ENCODE results near the gene MBD4. TPM values are rescaled to one million over a fixed set of nuclear protein-coding genes. Genes with fewer than 3 reads are reported as not detected.

The MBD4 gene
- total RNA-seq, 4 donors from 2014 or later: 11.4 to 38.6 (median 18.8) TPM

- no peak overlapping the region for H3K4me3 ChIP-seq
- H3K36me3 ChIP-seq: no peaks in the 10 kb centered on the region
- 75 to 79% methylated on average over 2 to 4 of the region's 5 CpGs for WGBS, 2 donors (ENCODE audit: low coverage in 1 of 2)
- H3K4me1 ChIP-seq: peaks cover 0 to 7% (median 0%) of the 10 kb centered on the region in 3 donors
- no peak overlapping the region for H3K27ac ChIP-seq
- no peaks in the 10 kb centered on the region for H3K9me3 ChIP-seq
- no peaks in the 10 kb centered on the region for H3K27me3 ChIP-seq
- TF ChIP-seq CTCF (IDR thresholded peaks at IDR 0.05) (no peak), POLR2A (IDR thresholded peaks at IDR 0.05) (no peak), EP300 (IDR thresholded peaks at IDR 0.05) (no peak)
- ATAC-seq: no peak
Measured at GRCh38 chr3:129404610-129405009, 35.1 kb downstream of the MBD4 start.

GRCh38 chr3:129404130-129404529 lies 35.6 kb downstream of the MBD4 start:
- no peak overlapping the region for H3K4me3 ChIP-seq
- no peak for ATAC-seq
- no peak for TF ChIP-seq POLR2AphosphoS5 (IDR thresholded peaks at IDR 0.05)
- TF ChIP-seq CTCF (IDR thresholded peaks at IDR 0.05): no peak
- no peak for TF ChIP-seq POLR2A (IDR thresholded peaks at IDR 0.05)
- TF ChIP-seq EP300 (IDR thresholded peaks at IDR 0.05): no peak

GRCh38 chr3:129403450-129403849 lies 36.3 kb downstream of the MBD4 start:
- no CpG with 5 or more reads among the region's 7 CpGs for WGBS, 2 donors (ENCODE audit: low coverage in 1 of 2)
- H3K4me3 ChIP-seq: no peak overlapping the region
- no peaks in the 10 kb centered on the region for H3K36me3 ChIP-seq
- H3K27ac ChIP-seq: no peak overlapping the region
- no peaks in the 10 kb centered on the region for H3K9me3 ChIP-seq
- TF ChIP-seq POLR2AphosphoS5 (IDR thresholded peaks at IDR 0.05): no peak
- TF ChIP-seq EP300 (IDR thresholded peaks at IDR 0.05): no peak
- no peak for ATAC-seq
- peaks cover 0 to 11% (median under 1%) of the 10 kb centered on the region in 3 donors for H3K4me1 ChIP-seq
- H3K27me3 ChIP-seq: no peaks in the 10 kb centered on the region

More at GRCh38 chr3:129404130-129404529, 35.6 kb downstream of the MBD4 start:
- Histone ChIP-seq H3K4me1 (peaks cover 0 to 7% (median 0%) of the 10 kb centered on the region in 3 donors), H3K36me3 (no peaks in the 10 kb centered on the region), H3K27me3 (no peaks in the 10 kb centered on the region), H3K27ac (no peak overlapping the region), H3K9me3 (no peaks in the 10 kb centered on the region)
- 78 to 81% methylated on average over 3 to 7 of the region's 8 CpGs for WGBS, 2 donors (ENCODE audit: low coverage in 1 of 2)

GRCh38 chr3:129402616-129403015 lies 37.1 kb downstream of the MBD4 start:
- no peak for ATAC-seq
- H3K9me3 ChIP-seq: no peaks in the 10 kb centered on the region
- no peaks in the 10 kb centered on the region for H3K27me3 ChIP-seq
- H3K4me1 ChIP-seq: peaks cover 0 to 19% (median 7%) of the 10 kb centered on the region in 3 donors
- no peak overlapping the region for H3K27ac ChIP-seq
- WGBS, 2 donors (ENCODE audit: low coverage in 1 of 2): 100% methylated on average over 1 of the region's 4 CpGs; no CpG with 5 or more reads in 1 of the 2 donors
- TF ChIP-seq POLR2AphosphoS5 (IDR thresholded peaks at IDR 0.05) (no peak), EP300 (IDR thresholded peaks at IDR 0.05) (no peak), POLR2A (IDR thresholded peaks at IDR 0.05) (no peak), CTCF (IDR thresholded peaks at IDR 0.05) (no peak)
- H3K4me3 ChIP-seq: no peak overlapping the region
- H3K36me3 ChIP-seq: no peaks in the 10 kb centered on the region

- TF ChIP-seq EP300 (IDR thresholded peaks at IDR 0.05) (no peak), POLR2AphosphoS5 (IDR thresholded peaks at IDR 0.05) (no peak), CTCF (IDR thresholded peaks at IDR 0.05) (no peak), POLR2A (IDR thresholded peaks at IDR 0.05) (no peak)
- Histone ChIP-seq H3K36me3 (no peaks in the 10 kb centered on the region), H3K4me1 (peaks cover 0 to 23% (median 7%) of the 10 kb centered on the region in 3 donors), H3K27me3 (no peaks in the 10 kb centered on the region), H3K9me3 (no peaks in the 10 kb centered on the region), H3K27ac (no peak overlapping the region), H3K4me3 (no peak overlapping the region)
- WGBS, 2 donors (ENCODE audit: low coverage in 1 of 2): 67 to 100% methylated on average over 1 to 3 of the region's 7 CpGs
- ATAC-seq: no peak
Measured at GRCh38 chr3:129402210-129402609, 37.5 kb downstream of the MBD4 start.
